Uterus (tissue), 2 donors: Measurements from ENCODE around the gene FBXO17.

Experiments used
- POLR2A ChIP-seq, 2 donors: fragments of 450-650 bp; IDR thresholded peaks; one replicate each; pipeline ENCODE4 v1.6.1; 2016; ENCODE audit warnings: antibody characterized with exemption in 2 of 2, mild to moderate bottlenecking in 1 of 2, moderate library complexity in 1 of 2
- TF ChIP-seq, protein P1 (sequence below), 4 experiments: fragments of 200-600 bp in 2 of 4; fragments of 450-650 bp in 2 of 4; sonication (generic) in 2 of 4; IDR thresholded peaks; one replicate each; pipeline ENCODE4 v1.5.1; 2016 to 2019; ENCODE audit warnings: antibody characterized with exemption in 4 of 4, mild to moderate bottlenecking in 2 of 4, moderate library complexity in 1 of 4

DNA sequence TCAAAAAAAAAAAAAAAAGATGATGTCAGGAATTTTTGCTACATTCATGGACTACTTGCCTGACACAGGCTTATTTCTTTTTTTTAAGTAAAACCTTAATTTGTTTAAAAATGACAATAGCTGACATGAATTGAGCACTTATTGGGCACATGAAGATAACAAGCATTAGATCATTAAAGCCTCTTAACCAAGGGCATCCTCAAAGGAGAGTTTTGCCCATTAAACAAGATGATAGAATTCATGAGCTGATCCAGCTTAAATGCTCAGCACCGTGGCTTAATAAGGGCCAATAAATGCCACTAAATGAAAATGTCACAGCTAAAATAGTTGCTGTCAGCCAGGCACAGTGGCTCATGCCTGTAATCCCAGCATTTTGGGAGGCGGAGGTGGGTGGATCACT, 19.3 kb downstream of the FBXO17 start:
- TF ChIP-seq, protein P1, sequence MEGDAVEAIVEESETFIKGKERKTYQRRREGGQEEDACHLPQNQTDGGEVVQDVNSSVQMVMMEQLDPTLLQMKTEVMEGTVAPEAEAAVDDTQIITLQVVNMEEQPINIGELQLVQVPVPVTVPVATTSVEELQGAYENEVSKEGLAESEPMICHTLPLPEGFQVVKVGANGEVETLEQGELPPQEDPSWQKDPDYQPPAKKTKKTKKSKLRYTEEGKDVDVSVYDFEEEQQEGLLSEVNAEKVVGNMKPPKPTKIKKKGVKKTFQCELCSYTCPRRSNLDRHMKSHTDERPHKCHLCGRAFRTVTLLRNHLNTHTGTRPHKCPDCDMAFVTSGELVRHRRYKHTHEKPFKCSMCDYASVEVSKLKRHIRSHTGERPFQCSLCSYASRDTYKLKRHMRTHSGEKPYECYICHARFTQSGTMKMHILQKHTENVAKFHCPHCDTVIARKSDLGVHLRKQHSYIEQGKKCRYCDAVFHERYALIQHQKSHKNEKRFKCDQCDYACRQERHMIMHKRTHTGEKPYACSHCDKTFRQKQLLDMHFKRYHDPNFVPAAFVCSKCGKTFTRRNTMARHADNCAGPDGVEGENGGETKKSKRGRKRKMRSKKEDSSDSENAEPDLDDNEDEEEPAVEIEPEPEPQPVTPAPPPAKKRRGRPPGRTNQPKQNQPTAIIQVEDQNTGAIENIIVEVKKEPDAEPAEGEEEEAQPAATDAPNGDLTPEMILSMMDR (IDR thresholded peaks at IDR 0.05) = no peak
- TF ChIP-seq POLR2A (IDR thresholded peaks at IDR 0.05) = no peak
